ENCODE results near the gene ALG9.
A peak's percentile ranks its signal among the peaks of the same experiment; 100 is the strongest.
"Not testable (repeated sequence)": the region's sequence is repeated elsewhere in the genome, so short reads cannot be mapped to it uniquely, and the experiment has no call there.

ALG9 gene

DNA sequence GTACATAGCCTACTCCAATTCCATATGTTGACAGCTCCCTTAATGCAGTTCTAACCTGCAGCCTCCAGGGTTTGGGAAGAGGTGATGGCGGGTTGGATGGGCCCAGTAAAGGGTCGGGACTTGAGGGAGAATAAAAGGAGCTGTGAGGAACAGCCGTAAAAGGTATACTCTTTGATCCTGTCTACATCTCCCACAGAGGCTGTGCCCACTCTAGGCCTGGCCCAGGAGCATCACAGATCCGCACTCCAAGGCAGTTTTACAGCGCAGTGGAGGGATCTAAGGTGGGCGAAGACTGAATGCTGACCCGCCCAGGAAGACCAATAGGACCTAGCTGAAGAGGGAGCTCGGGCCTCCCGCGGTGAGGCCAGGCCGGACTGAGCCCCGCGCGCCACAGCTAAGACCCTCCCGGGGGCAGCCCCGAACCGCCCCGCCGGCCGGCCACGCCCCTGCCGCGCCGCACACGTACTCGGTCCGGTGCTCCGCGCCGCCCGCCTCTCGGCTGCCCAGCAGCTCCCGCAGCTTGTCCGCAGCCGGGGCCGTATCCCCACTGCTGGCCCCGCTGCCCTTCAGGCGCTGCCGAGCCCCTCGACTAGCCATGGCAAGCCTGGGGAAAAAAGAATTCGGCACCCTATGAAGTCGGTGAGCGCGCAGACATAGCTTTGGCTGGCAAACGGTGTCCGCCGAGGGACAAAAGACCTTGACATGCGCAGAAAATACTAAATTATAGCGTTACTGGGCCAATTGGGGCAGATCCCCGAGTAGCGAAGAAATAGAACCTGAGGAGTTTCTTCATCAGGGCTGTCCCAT is at the start of gene ALG9:
TSS of gene ALG9 (minus strand) at position 696 of the 807 bp plus-strand sequence. CDS start at position 597, 99 bp downstream.
- peak; percentile 77 for DNase-seq

DNA sequence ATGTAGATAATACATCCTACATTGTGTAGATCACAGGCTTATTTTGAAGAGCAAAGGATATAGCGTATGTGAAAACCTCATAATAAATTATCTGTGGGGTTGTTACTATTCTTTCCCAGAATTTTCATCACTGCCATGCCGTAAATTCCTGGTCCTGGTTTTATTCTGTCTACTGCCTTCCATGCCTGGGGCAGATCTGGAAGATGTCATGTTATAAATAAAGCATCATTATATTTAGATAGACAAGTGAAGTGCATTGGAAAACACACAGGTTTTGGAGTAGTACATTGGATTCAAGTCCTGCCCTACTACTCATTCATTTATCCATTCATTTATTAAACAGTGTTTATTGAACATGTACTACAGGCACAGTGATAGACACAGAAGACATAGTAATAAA is 49.5 kb upstream of the ALG9 start:
- DNase-seq = no peak

GRCh38 chr11:111918390-111919256 is 47.2 kb upstream of the ALG9 start, which contains the start of gene C11orf52:
Gene C11orf52 (plus strand): TSS chr11:111918913. CDS start chr11:111918973, 60 bp downstream.
- DNase-seq = no peak

DNA sequence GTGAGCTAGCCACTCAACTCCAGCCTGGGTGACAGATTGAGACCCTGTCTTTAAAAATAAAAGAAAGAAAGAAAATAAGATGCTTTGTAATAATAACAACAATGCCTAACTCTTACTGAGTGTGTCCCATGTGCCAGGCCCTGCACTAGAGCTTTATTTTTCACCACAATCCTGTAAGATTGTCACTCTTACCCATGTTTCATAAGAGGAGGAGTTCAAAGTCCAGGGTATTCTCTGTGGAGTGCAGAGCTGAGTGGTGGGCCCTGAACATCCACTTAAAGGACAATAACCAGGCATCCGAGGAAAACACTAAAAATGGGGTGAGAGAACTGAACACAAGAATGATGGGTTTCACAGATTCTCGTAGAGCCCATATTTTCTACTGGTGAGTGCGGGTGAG is 46.4 kb upstream of the ALG9 start:
- DNase-seq = no peak

GRCh38 chr11:111917312-111917711 is 45.9 kb upstream of the ALG9 start:
- no peak for DNase-seq

GRCh38 chr11:111916768-111917167 is 45.4 kb upstream of the ALG9 start:
- DNase-seq = no peak

GRCh38 chr11:111913997-111914396 is 42.6 kb upstream of the ALG9 start:
- no peak for DNase-seq

DNA sequence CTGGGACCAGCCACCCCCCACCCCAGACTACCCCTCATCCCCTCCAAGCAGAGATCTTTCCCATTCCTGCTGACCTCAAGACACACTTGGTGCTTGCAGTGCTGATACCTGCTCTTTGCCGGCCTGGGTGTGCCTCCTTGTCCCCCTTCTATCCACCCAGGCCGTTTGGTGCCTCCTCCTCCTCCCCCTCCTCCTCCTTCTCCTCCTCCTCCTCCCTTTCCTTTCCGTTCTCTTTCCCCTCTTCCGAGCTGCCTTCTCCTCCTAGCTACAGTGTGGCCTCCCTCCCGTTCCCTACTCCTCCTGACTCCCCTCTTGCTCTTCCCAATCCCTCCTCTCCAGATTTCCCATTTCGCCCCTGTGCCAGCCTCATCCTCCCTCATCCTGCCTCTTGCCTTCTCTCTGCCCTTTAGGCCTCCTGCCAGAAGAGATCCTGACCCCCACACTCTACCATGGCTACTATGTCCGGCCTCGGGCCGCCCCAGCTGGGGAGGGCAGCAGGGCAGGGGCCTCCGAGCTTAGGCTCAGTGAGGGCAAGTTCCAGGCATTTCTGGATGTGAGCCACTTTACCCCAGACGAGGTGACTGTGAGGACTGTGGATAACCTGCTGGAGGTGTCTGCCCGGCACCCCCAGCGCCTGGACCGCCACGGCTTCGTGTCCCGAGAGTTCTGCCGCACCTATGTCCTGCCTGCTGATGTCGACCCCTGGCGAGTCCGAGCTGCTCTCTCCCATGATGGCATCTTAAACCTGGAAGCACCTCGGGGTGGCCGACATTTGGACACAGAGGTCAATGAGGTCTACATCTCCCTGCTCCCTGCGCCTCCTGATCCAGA is 41.9 kb upstream of the ALG9 start:
- DNase-seq = no peak

DNA sequence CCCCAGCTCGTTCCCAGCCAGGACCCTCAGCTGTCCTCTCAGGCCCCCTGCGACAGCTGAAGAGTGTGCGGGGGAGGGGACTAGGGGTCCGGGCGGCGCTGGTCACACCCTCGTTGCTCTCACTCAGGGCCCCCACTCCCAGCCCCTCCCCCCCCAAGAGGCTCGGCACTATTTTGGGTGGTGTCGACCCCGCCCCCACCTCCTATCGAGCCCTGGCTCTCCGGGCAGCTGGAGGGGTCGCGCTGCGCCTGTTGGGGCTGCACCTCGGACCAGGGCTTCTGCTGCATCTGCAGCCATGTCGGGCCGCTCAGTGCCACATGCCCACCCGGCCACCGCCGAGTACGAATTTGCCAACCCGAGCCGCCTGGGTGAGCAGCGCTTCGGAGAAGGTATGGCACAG is 41.2 kb upstream of the ALG9 start, which contains the start of gene HSPB2:
TSS of gene HSPB2 (plus strand) at position 200 of the 400 bp plus-strand sequence. CDS start at position 296, 96 bp downstream.
- DNase-seq = no peak

DNA sequence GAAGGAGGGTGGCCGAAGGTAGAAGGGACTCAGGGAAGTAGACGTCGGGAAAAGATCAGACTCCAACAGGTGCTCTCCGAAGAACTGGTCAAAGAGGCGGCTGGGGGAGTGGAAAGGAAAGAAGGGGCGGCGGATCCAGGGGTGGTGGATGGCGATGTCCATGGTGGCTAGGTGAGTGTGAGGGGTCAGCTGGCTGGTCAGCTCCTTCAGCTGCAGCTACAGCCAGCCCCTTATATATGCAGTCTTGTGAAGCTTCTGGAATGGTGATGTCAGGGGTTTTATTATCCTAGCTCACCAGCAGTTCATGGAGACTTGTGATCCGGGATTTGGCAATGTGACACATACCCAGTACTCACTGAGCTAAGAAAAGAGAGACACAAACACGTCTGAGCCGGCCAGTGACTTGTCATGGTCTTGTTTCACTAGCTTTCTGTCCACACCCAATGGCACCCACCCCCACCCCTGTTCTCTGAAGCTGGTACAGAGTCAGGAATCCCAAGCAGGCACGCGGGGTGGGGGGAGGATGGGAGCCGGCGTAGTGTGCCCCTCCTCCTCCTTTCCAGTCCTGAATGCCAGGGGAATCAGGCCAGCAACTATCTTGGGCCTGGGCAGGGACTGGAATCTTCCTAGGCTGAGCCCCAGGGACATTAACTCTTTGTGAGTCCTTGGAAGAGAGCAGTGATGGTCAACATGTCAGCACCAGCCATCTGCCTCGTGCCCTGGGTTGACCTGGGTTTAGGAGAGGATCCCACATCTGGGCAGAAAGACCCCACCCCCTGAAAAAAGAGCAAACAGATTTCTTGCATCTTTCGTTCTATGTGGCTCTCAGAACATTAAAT is 40.4 kb upstream of the ALG9 start, which contains the start of gene CRYAB:
TSS of gene CRYAB (minus strand) at position 208 of the 839 bp plus-strand sequence. CDS start at position 162, 46 bp downstream.
- DNase-seq = no peak

- DNase-seq = no peak
Observed at GRCh38 chr11:111910676-111911562, 39.5 kb upstream of the ALG9 start.

DNA sequence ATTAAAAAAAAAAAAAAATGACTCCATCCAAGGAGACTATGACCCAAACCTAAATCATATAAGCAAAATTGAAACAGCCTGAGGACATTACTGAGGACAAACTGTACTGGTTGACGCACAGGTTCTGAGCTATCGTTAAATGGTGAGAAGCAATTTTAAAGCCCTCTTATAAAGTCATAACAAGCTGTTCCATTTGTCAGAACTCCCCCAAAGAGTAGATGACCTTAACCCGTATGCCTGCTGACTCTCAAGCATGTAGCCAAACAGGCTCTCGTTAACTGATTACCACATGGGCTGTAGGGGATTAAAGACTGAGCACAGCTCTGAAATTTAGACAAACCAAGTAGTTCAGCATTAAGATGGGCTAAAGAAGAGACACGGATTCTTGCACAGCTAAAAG is 38.0 kb upstream of the ALG9 start:
- DNase-seq = no peak

DNA sequence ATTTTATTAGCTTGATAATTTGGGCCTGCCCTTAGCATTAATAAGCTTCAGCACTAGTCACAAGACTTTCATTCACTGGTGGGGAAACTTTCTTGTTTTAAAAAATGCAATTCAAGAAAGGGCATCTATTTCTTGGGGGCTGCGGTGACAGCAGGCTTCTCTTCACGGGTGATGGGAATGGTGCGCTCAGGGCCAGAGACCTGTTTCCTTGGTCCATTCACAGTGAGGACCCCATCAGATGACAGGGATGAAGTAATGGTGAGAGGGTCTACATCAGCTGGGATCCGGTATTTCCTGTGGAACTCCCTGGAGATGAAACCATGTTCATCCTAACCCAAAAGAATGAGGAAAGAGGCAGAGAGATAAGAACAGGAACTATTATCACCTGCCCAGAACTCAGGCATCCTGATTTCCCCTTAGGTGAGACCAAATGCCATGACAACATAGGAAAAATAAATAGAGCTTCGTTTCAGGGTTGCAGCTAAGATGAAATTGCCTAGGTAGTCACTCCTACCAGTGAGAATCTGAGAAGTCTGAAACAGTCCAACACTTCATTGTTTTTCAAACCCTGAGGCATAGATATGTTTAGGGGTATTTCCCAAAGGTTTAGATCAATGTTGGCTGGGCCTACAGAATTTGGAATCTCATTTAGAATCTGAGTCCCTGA is 37.4 kb upstream of the ALG9 start:
- DNase-seq = no peak

DNA sequence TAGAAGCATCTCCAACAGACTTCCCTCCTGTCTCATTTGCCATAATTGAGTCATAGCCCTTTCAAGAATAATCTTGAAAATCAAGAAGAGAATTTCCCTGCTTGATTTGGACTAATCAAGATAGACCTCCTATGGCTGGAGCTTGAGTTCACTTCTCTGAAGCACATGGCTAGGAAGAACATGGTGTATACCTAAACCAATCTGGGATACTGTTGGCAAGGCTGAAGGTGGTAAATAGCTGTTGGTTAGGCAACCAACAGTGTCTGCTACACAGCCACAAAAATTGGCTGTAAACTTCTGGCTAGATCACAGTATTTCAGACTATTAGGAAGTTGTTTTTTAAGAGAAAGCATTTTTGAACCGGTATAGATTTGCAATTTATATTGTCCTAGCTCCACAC is 35.3 kb upstream of the ALG9 start:
- no peak for DNase-seq

- no peak for DNase-seq
Observed at GRCh38 chr11:111905411-111905810, 34.0 kb upstream of the ALG9 start.

DNA sequence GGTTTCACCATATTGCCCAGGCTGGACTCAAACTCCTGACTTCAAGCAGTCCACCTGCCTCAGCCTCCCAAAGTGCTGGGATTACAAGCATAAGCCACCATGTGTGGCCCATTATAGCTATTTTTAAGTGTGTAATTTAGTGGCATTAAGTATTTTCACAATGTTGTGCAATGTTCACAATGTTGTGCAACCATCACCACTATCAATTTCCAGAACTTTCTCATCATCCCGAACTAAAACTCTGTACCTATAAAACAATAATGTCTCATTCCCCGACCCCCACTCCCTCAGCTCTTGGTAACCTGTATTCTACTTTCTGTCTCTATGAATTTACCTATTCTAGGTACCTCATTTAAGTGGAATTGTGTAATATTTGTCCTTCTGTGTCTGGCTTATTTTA is 15.5 kb upstream of the ALG9 start:
- DNase-seq = no peak

GRCh38 chr11:111886032-111886431 is 14.7 kb upstream of the ALG9 start:
- DNase-seq = no peak

- not testable (repeated sequence) for DNase-seq
Observed at GRCh38 chr11:111885053-111885452, 13.7 kb upstream of the ALG9 start.

GRCh38 chr11:111882202-111882601 is 10.8 kb upstream of the ALG9 start:
- DNase-seq = no peak

DNA sequence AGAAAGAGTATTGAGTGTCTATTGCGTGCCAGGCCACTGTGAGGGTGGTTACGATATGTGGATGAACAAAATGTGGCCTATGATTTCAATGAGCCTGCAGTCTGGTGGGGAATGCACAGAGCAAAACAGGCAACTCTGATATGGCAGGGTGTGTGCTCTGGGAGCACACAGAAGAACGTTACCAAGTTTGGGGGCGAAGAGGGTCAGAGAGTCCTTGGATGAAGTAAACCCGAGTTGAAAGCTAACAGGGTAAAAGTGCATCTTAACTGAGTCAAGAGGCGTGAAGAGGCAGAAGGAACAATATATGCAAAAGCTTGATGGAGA is 8.2 kb upstream of the ALG9 start:
- DNase-seq = no peak

All from NK-92 treated with Interleukin-12 subunit alpha and Interleukin-12 subunit beta, amount 100 ng/mL, for 24 hours (cell line).